C4-2B (cell line): ENCODE results near the gene CDKL1.

Experiments
- ZFX ChIP-seq: fragments of 450-650 bp; IDR thresholded peaks from 2 replicates; pipeline ENCODE4 v1.6.1; 2017
- TF ChIP-seq, protein P1 (sequence below): fragments of 450-650 bp; conservative IDR thresholded peaks from 2 replicates; pipeline ENCODE4 v1.5.1; 2017; ENCODE audit warnings: mild to moderate bottlenecking

GRCh38 chr14:50381008-50381407 is 15.7 kb downstream of the CDKL1 start:
- TF ChIP-seq, protein P1, sequence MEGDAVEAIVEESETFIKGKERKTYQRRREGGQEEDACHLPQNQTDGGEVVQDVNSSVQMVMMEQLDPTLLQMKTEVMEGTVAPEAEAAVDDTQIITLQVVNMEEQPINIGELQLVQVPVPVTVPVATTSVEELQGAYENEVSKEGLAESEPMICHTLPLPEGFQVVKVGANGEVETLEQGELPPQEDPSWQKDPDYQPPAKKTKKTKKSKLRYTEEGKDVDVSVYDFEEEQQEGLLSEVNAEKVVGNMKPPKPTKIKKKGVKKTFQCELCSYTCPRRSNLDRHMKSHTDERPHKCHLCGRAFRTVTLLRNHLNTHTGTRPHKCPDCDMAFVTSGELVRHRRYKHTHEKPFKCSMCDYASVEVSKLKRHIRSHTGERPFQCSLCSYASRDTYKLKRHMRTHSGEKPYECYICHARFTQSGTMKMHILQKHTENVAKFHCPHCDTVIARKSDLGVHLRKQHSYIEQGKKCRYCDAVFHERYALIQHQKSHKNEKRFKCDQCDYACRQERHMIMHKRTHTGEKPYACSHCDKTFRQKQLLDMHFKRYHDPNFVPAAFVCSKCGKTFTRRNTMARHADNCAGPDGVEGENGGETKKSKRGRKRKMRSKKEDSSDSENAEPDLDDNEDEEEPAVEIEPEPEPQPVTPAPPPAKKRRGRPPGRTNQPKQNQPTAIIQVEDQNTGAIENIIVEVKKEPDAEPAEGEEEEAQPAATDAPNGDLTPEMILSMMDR: no peak
- no peak for TF ChIP-seq ZFX
